WTC11 (cell line): ENCODE results near the gene TANGO2. TPM values are rescaled to one million over a fixed set of nuclear protein-coding genes. Genes with fewer than 3 reads are reported as not detected.
A peak's percentile ranks its signal among the peaks of the same experiment; 100 is the strongest.

Source experiments
- ATAC-seq: fragments of 200-7000 bp; cut with Tn5 transposase; 2 replicates; pipeline ENCODE4 v1.10.0; 2021; ENCODE audit warnings: mild to moderate bottlenecking, moderate library complexity
- Bru-seq: library from RNA; stranded (reverse); fragments of 400-500 nt; gene quantifications from one replicate; lab custom pipeline; 2021; lab: Mats Ljungman, UMichigan
- CTCF ChIA-PET: fragments of 300-600 bp; sonication (Branson Sonifier 250); formaldehyde crosslinking; loops from one replicate; lab custom pipeline; 2021; ENCODE audit warnings: antibody characterized with exemption; lab: Charles Lee
- POLR2A ChIA-PET: fragments of 350-600 bp; sonication (Branson Sonifier 250); formaldehyde crosslinking; loops from one replicate; lab custom pipeline; 2021; ENCODE audit warnings: antibody characterized with exemption; lab: Charles Lee
- DNase-seq: peaks from one replicate; pipeline ENCODE4 v3.0.0; 2021; ENCODE audit warnings: low spot score
- H3K27ac Mint-ChIP-seq: 2 replicates; pipeline ENCODE4 v1.8.0; 2021; ENCODE audit warnings: mixed read lengths
- H3K27me3 Mint-ChIP-seq: 2 replicates; pipeline ENCODE4 v1.8.0; 2021; ENCODE audit warnings: low read depth, mild to moderate bottlenecking, moderate library complexity, mixed read lengths
- H3K36me3 Mint-ChIP-seq: 2 replicates; pipeline ENCODE4 v1.8.0; 2021; ENCODE audit warnings: mixed read lengths
- H3K4me1 Mint-ChIP-seq: 2 replicates; pipeline ENCODE4 v1.8.0; 2022; ENCODE audit warnings: mixed read lengths
- H3K4me3 Mint-ChIP-seq: 2 replicates; pipeline ENCODE4 v1.8.0; 2021; ENCODE audit warnings: mild to moderate bottlenecking, moderate library complexity, mixed read lengths
- H3K9me3 Mint-ChIP-seq: 2 replicates; pipeline ENCODE4 v1.8.0; 2021; ENCODE audit warnings: mixed read lengths
- AFF4 ChIP-seq: sonication (generic); formaldehyde crosslinking; IDR thresholded peaks from 2 replicates; pipeline ENCODE4 v1.8.1; 2023; ENCODE audit warnings: mild to moderate bottlenecking, missing genetic modification reagents, borderline replicate concordance
- CREM ChIP-seq: sonication (generic); formaldehyde crosslinking; IDR thresholded peaks from 2 replicates; pipeline ENCODE4 v1.8.1; 2022; ENCODE audit warnings: mild to moderate bottlenecking, missing genetic modification reagents, moderate library complexity
- E2F4 ChIP-seq: sonication (generic); formaldehyde crosslinking; IDR thresholded peaks from 2 replicates; pipeline ENCODE4 v1.8.1; 2022; ENCODE audit warnings: low read depth, mild to moderate bottlenecking, moderate library complexity, missing genetic modification reagents, borderline replicate concordance
- E2F5 ChIP-seq: sonication (generic); formaldehyde crosslinking; IDR thresholded peaks from 2 replicates; pipeline ENCODE4 v1.8.1; 2022; ENCODE audit warnings: mild to moderate bottlenecking, moderate library complexity, missing genetic modification reagents
- FOXK1 ChIP-seq: sonication (generic); formaldehyde crosslinking; IDR thresholded peaks from 2 replicates; pipeline ENCODE4 v1.8.0; 2022; ENCODE audit warnings: mild to moderate bottlenecking, moderate library complexity, missing genetic modification reagents
- FOXP4 ChIP-seq: sonication (generic); formaldehyde crosslinking; IDR thresholded peaks from 2 replicates; pipeline ENCODE4 v1.8.0; 2022; ENCODE audit warnings: mild to moderate bottlenecking, missing genetic modification reagents
- GRHL2 ChIP-seq: fragments of 250-450 bp; sonication (Bioruptor Pico); IDR thresholded peaks from 2 replicates; pipeline ENCODE4 v1.8.0; 2022; ENCODE audit warnings: mild to moderate bottlenecking, moderate library complexity; ENCODE audit not compliant: insufficient replicate concordance, severe bottlenecking
- GTF2I ChIP-seq: fragments of 250-450 bp; sonication (Bioruptor Pico); conservative IDR thresholded peaks from 2 replicates; pipeline ENCODE4 v1.4.0; 2021; ENCODE audit warnings: mild to moderate bottlenecking
- IRF2 ChIP-seq: sonication (generic); formaldehyde crosslinking; IDR thresholded peaks from 2 replicates; pipeline ENCODE4 v1.8.0; 2022; ENCODE audit warnings: low read depth, missing genetic modification reagents, borderline replicate concordance
- JUN ChIP-seq: sonication (generic); formaldehyde crosslinking; IDR thresholded peaks from 2 replicates; pipeline ENCODE4 v1.8.0; 2023; ENCODE audit warnings: mild to moderate bottlenecking, missing genetic modification reagents
- NFE2L1 ChIP-seq: sonication (generic); formaldehyde crosslinking; IDR thresholded peaks from 2 replicates; pipeline ENCODE4 v1.8.1; 2023; ENCODE audit warnings: missing genetic modification reagents
- NFYB ChIP-seq: sonication (generic); formaldehyde crosslinking; conservative IDR thresholded peaks from 2 replicates; pipeline ENCODE4 v1.8.0; 2022; ENCODE audit warnings: low read depth, missing genetic modification reagents
- RELA ChIP-seq: sonication (generic); formaldehyde crosslinking; IDR thresholded peaks from 2 replicates; pipeline ENCODE4 v1.8.1; 2022; ENCODE audit warnings: missing genetic modification reagents, mild to moderate bottlenecking, borderline replicate concordance
- SMAD3 ChIP-seq: sonication (generic); formaldehyde crosslinking; IDR thresholded peaks from 2 replicates; pipeline ENCODE4 v1.8.0; 2022; ENCODE audit warnings: missing genetic modification reagents, mild to moderate bottlenecking, borderline replicate concordance
- SP1 ChIP-seq: sonication (generic); formaldehyde crosslinking; conservative IDR thresholded peaks from 2 replicates; pipeline ENCODE4 v1.8.1; 2022; ENCODE audit warnings: missing genetic modification reagents
- TCF7 ChIP-seq: sonication (generic); formaldehyde crosslinking; IDR thresholded peaks from 2 replicates; pipeline ENCODE4 v1.8.0; 2022; ENCODE audit warnings: mild to moderate bottlenecking, low read depth, missing genetic modification reagents, moderate library complexity
- TEAD1 ChIP-seq: sonication (generic); formaldehyde crosslinking; IDR thresholded peaks from 2 replicates; pipeline ENCODE4 v1.8.0; 2022; ENCODE audit warnings: mild to moderate bottlenecking, missing genetic modification reagents
- ZMAT4 ChIP-seq: fragments of 250-450 bp; sonication (Bioruptor Pico); IDR thresholded peaks from 2 replicates; pipeline ENCODE4 v1.9.0; 2021; ENCODE audit warnings: mild to moderate bottlenecking
- ZNF263 ChIP-seq: sonication (generic); formaldehyde crosslinking; IDR thresholded peaks from 2 replicates; pipeline ENCODE4 v1.8.1; 2022; ENCODE audit warnings: low read depth, mild to moderate bottlenecking, moderate library complexity, missing genetic modification reagents
- ZNF416 ChIP-seq: fragments of 250-450 bp; sonication (Bioruptor Pico); IDR thresholded peaks from 2 replicates; pipeline ENCODE4 v1.9.0; 2021; ENCODE audit warnings: mild to moderate bottlenecking, inconsistent platforms
- ZNF671 ChIP-seq: fragments of 250-450 bp; sonication (Bioruptor Pico); IDR thresholded peaks from 2 replicates; pipeline ENCODE4 v1.8.0; 2021; ENCODE audit warnings: mild to moderate bottlenecking
- long read RNA-seq, 3 experiments: library from RNA in 1 of 3; library from capped mRNA in 1 of 3; library from polyadenylated mRNA in 1 of 3; unstranded in 2 of 3; stranded (forward) in 1 of 3; transcript quantifications; one replicate each; pipeline ENCODE4 v2.0.0, GENCODE V29; 2021
- total RNA-seq: library from RNA; stranded (reverse); gene quantifications from 3 replicates; pipeline ENCODE4 v1.2.3, GENCODE V29; 2021

Gene TANGO2
- 13.2 to 16.8 TPM (median 14.8 TPM) in 3 replicates for total RNA-seq
- Bru-seq, nascent RNA: percentile 49 among the genes with signal in this experiment
- long read RNA-seq, experiment 1, transcript TANGO2-210 (8 exons, 2,084 nt): major isoform, 5 of 53 reads
- long read RNA-seq, experiment 1, partial matches to known transcripts: 5 of 53 reads
- long read RNA-seq, experiment 1, other reads (novel, unspliced or antisense): 31 of 53 reads
- long read RNA-seq, experiment 2, partial matches to known transcripts: 0 of 5 reads
- long read RNA-seq, experiment 2, other reads (novel, unspliced or antisense): 3 of 5 reads
- long read RNA-seq, experiment 3, partial matches to known transcripts: 0 of 4 reads
- long read RNA-seq, experiment 3, other reads (novel, unspliced or antisense): 4 of 4 reads

GRCh38 chr22:20020533-20021195 lies at the start of gene TANGO2:
Gene TANGO2, plus strand, starts transcription at chr22:20021110. Its CDS starts 15,689 bp downstream, at chr22:20036799.
- H3K4me3 Mint-ChIP-seq: peak within 1 kb of the TSS; percentile 86
- ChIA-PET CTCF (interaction anchor here (0.6 to 1.6 kb wide), 12 partner anchors 12 to 290 kb away, joined by 3 to 6 read pairs (median 4); no protein-coding TSS in a partner anchor), POLR2A (no interaction called here)
- H3K27ac Mint-ChIP-seq: no peak within 1 kb of the TSS
- H3K36me3 Mint-ChIP-seq: no peaks in the 10 kb centered on the region
- TF ChIP-seq JUN (CRISPR knock-in tag) (no peak), FOXK1 (CRISPR knock-in tag) (no peak), ZMAT4 (CRISPR knock-in tag) (no peak), GRHL2 (CRISPR knock-in tag) (no peak), SP1 (CRISPR knock-in tag) (peak; percentile 99), E2F5 (peak; percentile 70), ZNF416 (CRISPR knock-in tag) (0 out of 2 replicates have a peak, but pooled peaks have one; percentile 16), NFYB (CRISPR knock-in tag) (peak; percentile 93), CREM (CRISPR knock-in tag) (0 out of 2 replicates have a peak, but pooled peaks have one; percentile 45), IRF2 (no peak), ZNF671 (CRISPR knock-in tag) (no peak), ZNF263 (no peak), RELA (CRISPR knock-in tag) (no peak)
- H3K9me3 Mint-ChIP-seq: no peaks in the 10 kb centered on the region
- DNase-seq (peak; percentile 90), ATAC-seq (peak; percentile 88)
- peaks cover 43% of the 10 kb centered on the region for H3K27me3 Mint-ChIP-seq
- peaks cover 12% of the 10 kb centered on the region for H3K4me1 Mint-ChIP-seq

- ATAC-seq (no peak), DNase-seq (no peak)
- no peak overlapping the region for H3K4me3 Mint-ChIP-seq
- no peaks in the 10 kb centered on the region for H3K9me3 Mint-ChIP-seq
- no peak overlapping the region; the same call in 1 of the 2 replicates for H3K27ac Mint-ChIP-seq
- peaks cover 15% of the 10 kb centered on the region for H3K36me3 Mint-ChIP-seq
- POLR2A ChIA-PET: no interaction called here
- TF ChIP-seq NFE2L1 (CRISPR knock-in tag) (no peak), GTF2I (CRISPR knock-in tag) (no peak), SMAD3 (no peak), TEAD1 (CRISPR knock-in tag) (no peak), TCF7 (CRISPR knock-in tag) (no peak)
- TF ChIP-seq, all 79 proteins: peak for 0
- H3K27me3 Mint-ChIP-seq: no peaks in the 10 kb centered on the region
- H3K4me1 Mint-ChIP-seq: peaks cover 26% of the 10 kb centered on the region
- CTCF ChIA-PET: interaction anchor here (0.6 to 8.4 kb wide), 6 partner anchors 9 to 554 kb away, joined by 3 to 181 read pairs (median 4); no protein-coding TSS in a partner anchor
Measured at GRCh38 chr22:19971276-19972124, 49.4 kb upstream of the TANGO2 start.

GRCh38 chr22:19972251-19972650 lies 48.7 kb upstream of the TANGO2 start:
- POLR2A ChIA-PET: no interaction called here
- ATAC-seq (no peak), DNase-seq (no peak)
- Mint-ChIP-seq H3K36me3 (peaks cover 15% of the 10 kb centered on the region), H3K27ac (no peak overlapping the region; the same call in 1 of the 2 replicates), H3K9me3 (no peaks in the 10 kb centered on the region), H3K4me3 (no peak overlapping the region), H3K4me1 (peaks cover 19% of the 10 kb centered on the region), H3K27me3 (no peaks in the 10 kb centered on the region)
- CTCF ChIA-PET: interaction anchor here (0.6 to 8.4 kb wide), 6 partner anchors 10 to 553 kb away, joined by 3 to 181 read pairs (median 4); no protein-coding TSS in a partner anchor
- TF ChIP-seq E2F4 (no peak), AFF4 (no peak), TEAD1 (CRISPR knock-in tag) (no peak), FOXP4 (CRISPR knock-in tag) (no peak)
